CD8-positive, alpha-beta memory T cell (primary cell): ENCODE measurements around the gene MRE11. TPM values are rescaled to one million over a fixed set of nuclear protein-coding genes. Genes with fewer than 3 reads are reported as not detected.

Experiments used
- CTCF ChIA-PET: fragments of 350-600 bp; sonication (Branson Sonifier 250); formaldehyde crosslinking; loops from one replicate; lab custom pipeline; 2021; ENCODE audit warnings: antibody characterized with exemption; lab: Charles Lee
- POLR2A ChIA-PET: fragments of 350-600 bp; sonication (Branson Sonifier 250); formaldehyde crosslinking; loops from one replicate; lab custom pipeline; 2021; ENCODE audit warnings: antibody characterized with exemption; lab: Charles Lee
- DNase-seq, 5 donors: peaks; one replicate each; pipeline versions ENCODE4 v3.0.0 to v3.0.0-alpha.2; 2020 to 2022; ENCODE audit warnings: mixed read lengths in 1 of 5
- H3K27ac ChIP-seq: one replicate; pipeline ENCODE4 v1.7.0; 2013; ENCODE audit warnings: low read depth, mild to moderate bottlenecking, low read length, moderate library complexity
- H3K27me3 ChIP-seq: 2 replicates; pipeline ENCODE4 v1.7.0; 2013; ENCODE audit warnings: low read length, mild to moderate bottlenecking; ENCODE audit not compliant: insufficient read depth, poor library complexity, severe bottlenecking
- H3K36me3 ChIP-seq: 2 replicates; pipeline ENCODE4 v1.7.0; 2013; ENCODE audit warnings: mild to moderate bottlenecking, low read length, moderate library complexity; ENCODE audit not compliant: insufficient read depth
- H3K4me1 ChIP-seq: 2 replicates; pipeline ENCODE4 v1.7.0; 2013; ENCODE audit warnings: mild to moderate bottlenecking, low read length, moderate library complexity; ENCODE audit not compliant: insufficient read depth
- H3K4me3 ChIP-seq: 2 replicates; pipeline ENCODE4 v1.7.0; 2013; ENCODE audit warnings: mild to moderate bottlenecking, low read length
- H3K9me3 ChIP-seq: 2 replicates; pipeline ENCODE4 v1.7.0; 2013; ENCODE audit warnings: mild to moderate bottlenecking, low read length
- H3K27ac Mint-ChIP-seq, 8 donors: one replicate each; pipeline ENCODE4 v1.8.0; 2020 to 2021; ENCODE audit warnings: mixed read lengths in 8 of 8, mild to moderate bottlenecking in 6 of 8, inconsistent platforms in 3 of 8, moderate library complexity in 3 of 8
- H3K27me3 Mint-ChIP-seq, 2 donors: one replicate each; pipeline ENCODE4 v1.8.0; 2020 to 2021; ENCODE audit warnings: mixed read lengths in 2 of 2, mild to moderate bottlenecking in 1 of 2, moderate library complexity in 1 of 2
- H3K36me3 Mint-ChIP-seq, 3 donors: one replicate each; pipeline ENCODE4 v1.8.0; 2020 to 2021; ENCODE audit warnings: mixed read lengths in 3 of 3, inconsistent platforms in 1 of 3, mild to moderate bottlenecking in 1 of 3
- H3K4me1 Mint-ChIP-seq, 3 donors: one replicate each; pipeline ENCODE4 v1.8.0; 2020 to 2021; ENCODE audit warnings: mixed read lengths in 3 of 3, inconsistent platforms in 1 of 3, mild to moderate bottlenecking in 1 of 3
- H3K4me3 Mint-ChIP-seq, 7 donors: one replicate each; pipeline ENCODE4 v1.8.0; 2020 to 2021; ENCODE audit warnings: mixed read lengths in 7 of 7, mild to moderate bottlenecking in 6 of 7, moderate library complexity in 4 of 7, inconsistent platforms in 2 of 7
- H3K9me3 Mint-ChIP-seq, 5 donors: one replicate each; pipeline ENCODE4 v1.8.0; 2020 to 2022; ENCODE audit warnings: mixed read lengths in 5 of 5, mild to moderate bottlenecking in 3 of 5, moderate library complexity in 2 of 5, inconsistent platforms in 1 of 5
- polyA plus RNA-seq: library from polyadenylated mRNA; unstranded; fragments of 300-500 nt; fragmentation: Illumina TruSeq; gene quantifications from one replicate; pipeline ENCODE4 v1.2.3, GENCODE V29; 2021
- total RNA-seq, 2 experiments: library from RNA; stranded (reverse); gene quantifications; one replicate each; pipeline ENCODE4 v1.2.3, GENCODE V29; 2021

The MRE11 gene
- total and polyA plus RNA-seq, 3 experiments from 2014 or later, result 14.4 to 40.0 (median 39.8) TPM

DNA sequence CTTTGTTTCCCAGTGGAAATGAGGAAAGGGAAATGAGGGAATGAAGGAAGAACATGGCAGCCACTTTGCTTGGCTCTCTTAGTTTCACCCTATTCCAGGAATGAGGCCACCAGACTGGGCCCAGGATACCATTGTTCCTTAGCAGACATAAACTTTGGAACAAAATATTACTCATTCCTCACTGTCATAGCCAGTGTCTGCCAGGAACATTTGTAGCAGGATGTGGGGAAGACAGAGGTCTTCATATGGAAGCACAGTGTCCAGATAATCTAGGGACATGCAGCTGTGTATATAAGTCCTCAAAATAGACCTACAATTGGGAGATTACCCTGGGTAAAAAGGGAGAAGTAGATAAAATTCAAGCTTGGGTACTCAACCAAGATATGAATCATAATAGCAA lies 34.9 kb upstream of the MRE11 start:
- no peaks in the 10 kb centered on the region for H3K36me3 Mint-ChIP-seq
- Histone ChIP-seq H3K27ac (no peak overlapping the region), H3K36me3 (no peaks in the 10 kb centered on the region), H3K27me3 (no peaks in the 10 kb centered on the region), H3K4me1 (no peaks in the 10 kb centered on the region), H3K9me3 (no peaks in the 10 kb centered on the region), H3K4me3 (no peak overlapping the region)
- no peak overlapping the region for H3K27ac Mint-ChIP-seq
- ChIA-PET CTCF (interaction anchor here (1.8 kb wide), 1 partner anchor 27 kb away, joined by 4 read pairs; no protein-coding TSS in a partner anchor), POLR2A (no interaction called here)
- no peak for DNase-seq
- no peaks in the 10 kb centered on the region for H3K4me1 Mint-ChIP-seq
- H3K27me3 Mint-ChIP-seq, result peaks cover 8 to 67% of the 10 kb centered on the region in 2 donors
- H3K4me3 Mint-ChIP-seq, result no peak overlapping the region
- no peaks in the 10 kb centered on the region for H3K9me3 Mint-ChIP-seq

GRCh38 chr11:94526645-94527438 lies 33.2 kb upstream of the MRE11 start:
- Mint-ChIP-seq H3K27ac (no peak overlapping the region), H3K36me3 (no peaks in the 10 kb centered on the region), H3K4me1 (no peaks in the 10 kb centered on the region), H3K27me3 (peaks cover 8 to 71% of the 10 kb centered on the region in 2 donors), H3K9me3 (no peaks in the 10 kb centered on the region), H3K4me3 (no peak overlapping the region)
- H3K27ac ChIP-seq, result no peak overlapping the region
- no peaks in the 10 kb centered on the region for H3K4me1 ChIP-seq
- no peaks in the 10 kb centered on the region for H3K27me3 ChIP-seq
- H3K4me3 ChIP-seq, result no peak overlapping the region
- ChIA-PET POLR2A (no interaction called here), CTCF (no interaction called here)
- no peaks in the 10 kb centered on the region for H3K9me3 ChIP-seq
- no peak for DNase-seq
- H3K36me3 ChIP-seq, result no peaks in the 10 kb centered on the region

- H3K9me3 Mint-ChIP-seq, result no peaks in the 10 kb centered on the region
- H3K4me1 Mint-ChIP-seq, result no peaks in the 10 kb centered on the region
- Histone ChIP-seq H3K4me1 (no peaks in the 10 kb centered on the region), H3K36me3 (no peaks in the 10 kb centered on the region), H3K27ac (no peak overlapping the region), H3K4me3 (no peak overlapping the region), H3K9me3 (no peaks in the 10 kb centered on the region), H3K27me3 (no peaks in the 10 kb centered on the region)
- ChIA-PET POLR2A (no interaction called here), CTCF (no interaction called here)
- no peak overlapping the region for H3K27ac Mint-ChIP-seq
- H3K4me3 Mint-ChIP-seq, result no peak overlapping the region
- DNase-seq, result no peak
- H3K36me3 Mint-ChIP-seq, result no peaks in the 10 kb centered on the region
- peaks cover 8 to 63% of the 10 kb centered on the region in 2 donors for H3K27me3 Mint-ChIP-seq
Measured at GRCh38 chr11:94525546-94526324, 32.1 kb upstream of the MRE11 start.

GRCh38 chr11:94524341-94524740 lies 30.7 kb upstream of the MRE11 start:
- no peaks in the 10 kb centered on the region for H3K9me3 Mint-ChIP-seq

DNA sequence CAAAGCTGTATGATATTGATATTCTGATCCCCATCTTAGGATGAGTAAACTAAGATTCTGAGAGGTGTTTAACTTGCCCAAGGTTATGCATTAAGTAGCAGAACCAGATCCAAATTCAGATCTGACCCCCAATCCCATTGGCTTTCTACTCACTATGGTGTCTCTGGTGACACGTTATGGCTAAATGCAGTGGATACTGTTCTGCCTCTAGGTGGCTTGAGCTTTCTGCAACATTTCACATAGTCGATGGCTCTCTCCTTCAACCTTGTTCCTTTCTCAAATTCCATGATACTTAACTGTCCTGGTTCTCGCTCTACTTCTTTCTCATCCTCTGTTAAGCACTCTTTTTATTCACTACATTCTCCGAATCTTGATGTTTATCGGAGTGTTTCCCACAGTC lies 28.0 kb upstream of the MRE11 start:
- H3K9me3 ChIP-seq, result no peaks in the 10 kb centered on the region
- H3K4me3 Mint-ChIP-seq, result no peak overlapping the region
- ChIA-PET POLR2A (no interaction called here), CTCF (interaction anchor here (1.3 kb wide), 1 partner anchor 9 kb away, joined by 3 read pairs; no protein-coding TSS in a partner anchor)
- H3K27ac ChIP-seq, result no peak overlapping the region
- H3K4me3 ChIP-seq, result no peak overlapping the region
- DNase-seq, result no peak
- H3K36me3 ChIP-seq, result no peaks in the 10 kb centered on the region
- no peaks in the 10 kb centered on the region for H3K4me1 Mint-ChIP-seq
- no peaks in the 10 kb centered on the region for H3K36me3 Mint-ChIP-seq
- H3K9me3 Mint-ChIP-seq, result no peaks in the 10 kb centered on the region
- no peak overlapping the region for H3K27ac Mint-ChIP-seq
- H3K4me1 ChIP-seq, result no peaks in the 10 kb centered on the region
- no peaks in the 10 kb centered on the region for H3K27me3 ChIP-seq
- peaks cover 5 to 30% of the 10 kb centered on the region in 2 donors for H3K27me3 Mint-ChIP-seq

More at GRCh38 chr11:94524341-94524740, 30.7 kb upstream of the MRE11 start:
- Mint-ChIP-seq H3K27me3 (peaks cover 8 to 54% of the 10 kb centered on the region in 2 donors), H3K4me3 (no peak overlapping the region), H3K4me1 (no peaks in the 10 kb centered on the region), H3K27ac (no peak overlapping the region), H3K36me3 (no peaks in the 10 kb centered on the region)
- no peak overlapping the region for H3K27ac ChIP-seq
- H3K4me1 ChIP-seq, result no peaks in the 10 kb centered on the region
- H3K9me3 ChIP-seq, result no peaks in the 10 kb centered on the region
- ChIA-PET POLR2A (interaction anchor here (0.8 kb wide), 1 partner anchor 29 kb away, joined by 11 read pairs; no protein-coding TSS in a partner anchor), CTCF (no interaction called here)
- H3K36me3 ChIP-seq, result no peaks in the 10 kb centered on the region
- H3K4me3 ChIP-seq, result no peak overlapping the region
- DNase-seq, result no peak
- no peaks in the 10 kb centered on the region for H3K27me3 ChIP-seq

- CTCF ChIA-PET, result interaction anchor here (0.7 to 1.7 kb wide), 4 partner anchors 10 to 1249 kb away, joined by 3 to 4 read pairs (median 4); no protein-coding TSS in a partner anchor
Measured at GRCh38 chr11:94519478-94520084, 25.9 kb upstream of the MRE11 start.

GRCh38 chr11:94518300-94518699 lies 24.7 kb upstream of the MRE11 start:
- peaks cover 0 to 2% (median under 1%) of the 10 kb centered on the region in 3 donors for H3K4me1 Mint-ChIP-seq
- no peak for DNase-seq
- H3K9me3 Mint-ChIP-seq, result no peaks in the 10 kb centered on the region
- Histone ChIP-seq H3K9me3 (no peaks in the 10 kb centered on the region), H3K27ac (no peak overlapping the region), H3K4me1 (peaks cover under 1% of the 10 kb centered on the region), H3K27me3 (peaks cover 4% of the 10 kb centered on the region), H3K36me3 (no peaks in the 10 kb centered on the region), H3K4me3 (no peak overlapping the region)
- no peaks in the 10 kb centered on the region for H3K36me3 Mint-ChIP-seq
- H3K27ac Mint-ChIP-seq, result no peak overlapping the region
- ChIA-PET POLR2A (no interaction called here), CTCF (interaction anchor here (0.6 kb wide), 1 partner anchor 408 kb away, joined by 3 read pairs; no protein-coding TSS in a partner anchor)
- no peak overlapping the region for H3K4me3 Mint-ChIP-seq
- peaks cover 2 to 23% of the 10 kb centered on the region in 2 donors for H3K27me3 Mint-ChIP-seq

More at GRCh38 chr11:94519478-94520084, 25.9 kb upstream of the MRE11 start:
- POLR2A ChIA-PET, result no interaction called here
- Mint-ChIP-seq H3K36me3 (no peaks in the 10 kb centered on the region), H3K27me3 (peaks cover 2 to 32% of the 10 kb centered on the region in 2 donors), H3K27ac (no peak overlapping the region), H3K4me1 (no peaks in the 10 kb centered on the region), H3K9me3 (no peaks in the 10 kb centered on the region), H3K4me3 (no peak overlapping the region)
- Histone ChIP-seq H3K36me3 (no peaks in the 10 kb centered on the region), H3K4me1 (no peaks in the 10 kb centered on the region), H3K4me3 (no peak overlapping the region), H3K27ac (no peak overlapping the region), H3K27me3 (peaks cover 4% of the 10 kb centered on the region), H3K9me3 (no peaks in the 10 kb centered on the region)
- DNase-seq, result peak in 2 of 5 donors; percentile 9 to 14
